ENCODE results near the gene DCP1A. TPM values are rescaled to one million over a fixed set of nuclear protein-coding genes. Genes with fewer than 3 reads are reported as not detected.

Gene DCP1A
- total RNA-seq, 4 donors from 2014 or later: 19.0 to 24.3 (median 20.6) TPM

DNA sequence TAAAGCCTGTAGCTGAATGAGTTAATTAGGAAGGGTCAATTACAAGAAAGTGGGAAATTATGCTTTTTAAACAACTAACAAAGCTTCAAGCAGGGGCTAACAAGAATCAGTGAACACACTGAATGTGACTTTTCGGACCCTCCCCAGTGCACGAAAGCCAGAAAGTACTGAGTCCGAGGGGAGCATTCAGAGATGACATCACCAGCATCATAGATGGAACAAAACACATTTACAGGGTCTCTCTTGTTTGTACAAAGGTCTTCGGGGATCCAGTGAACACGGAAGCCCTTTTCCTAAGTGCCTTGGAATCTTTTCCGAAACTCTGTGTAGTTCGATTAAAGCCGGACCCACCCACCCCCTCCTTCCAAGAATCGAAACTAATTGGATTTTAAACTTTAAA is 829 bp downstream of the DCP1A start:
- TF ChIP-seq, protein P1, sequence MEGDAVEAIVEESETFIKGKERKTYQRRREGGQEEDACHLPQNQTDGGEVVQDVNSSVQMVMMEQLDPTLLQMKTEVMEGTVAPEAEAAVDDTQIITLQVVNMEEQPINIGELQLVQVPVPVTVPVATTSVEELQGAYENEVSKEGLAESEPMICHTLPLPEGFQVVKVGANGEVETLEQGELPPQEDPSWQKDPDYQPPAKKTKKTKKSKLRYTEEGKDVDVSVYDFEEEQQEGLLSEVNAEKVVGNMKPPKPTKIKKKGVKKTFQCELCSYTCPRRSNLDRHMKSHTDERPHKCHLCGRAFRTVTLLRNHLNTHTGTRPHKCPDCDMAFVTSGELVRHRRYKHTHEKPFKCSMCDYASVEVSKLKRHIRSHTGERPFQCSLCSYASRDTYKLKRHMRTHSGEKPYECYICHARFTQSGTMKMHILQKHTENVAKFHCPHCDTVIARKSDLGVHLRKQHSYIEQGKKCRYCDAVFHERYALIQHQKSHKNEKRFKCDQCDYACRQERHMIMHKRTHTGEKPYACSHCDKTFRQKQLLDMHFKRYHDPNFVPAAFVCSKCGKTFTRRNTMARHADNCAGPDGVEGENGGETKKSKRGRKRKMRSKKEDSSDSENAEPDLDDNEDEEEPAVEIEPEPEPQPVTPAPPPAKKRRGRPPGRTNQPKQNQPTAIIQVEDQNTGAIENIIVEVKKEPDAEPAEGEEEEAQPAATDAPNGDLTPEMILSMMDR (IDR thresholded peaks at IDR 0.05; ENCODE audit: low read depth): no peak

GRCh38 chr3:53342353-53342752 is 5.0 kb downstream of the DCP1A start:
- TF ChIP-seq, protein P1 (IDR thresholded peaks at IDR 0.05; ENCODE audit: low read depth): no peak

GRCh38 chr3:53337167-53337940 is 10.0 kb downstream of the DCP1A start:
- TF ChIP-seq, protein P1 (IDR thresholded peaks at IDR 0.05; ENCODE audit: low read depth): no peak

GRCh38 chr3:53334742-53335141 is 12.6 kb downstream of the DCP1A start:
- TF ChIP-seq, protein P1 (IDR thresholded peaks at IDR 0.05; ENCODE audit: low read depth): no peak

- TF ChIP-seq, protein P1 (IDR thresholded peaks at IDR 0.05; ENCODE audit: low read depth): no peak
Observed at GRCh38 chr3:53331871-53332270, 15.5 kb downstream of the DCP1A start.

- TF ChIP-seq, protein P1 (IDR thresholded peaks at IDR 0.05; ENCODE audit: low read depth): no peak
Observed at GRCh38 chr3:53329897-53330296, 17.4 kb downstream of the DCP1A start.

DNA sequence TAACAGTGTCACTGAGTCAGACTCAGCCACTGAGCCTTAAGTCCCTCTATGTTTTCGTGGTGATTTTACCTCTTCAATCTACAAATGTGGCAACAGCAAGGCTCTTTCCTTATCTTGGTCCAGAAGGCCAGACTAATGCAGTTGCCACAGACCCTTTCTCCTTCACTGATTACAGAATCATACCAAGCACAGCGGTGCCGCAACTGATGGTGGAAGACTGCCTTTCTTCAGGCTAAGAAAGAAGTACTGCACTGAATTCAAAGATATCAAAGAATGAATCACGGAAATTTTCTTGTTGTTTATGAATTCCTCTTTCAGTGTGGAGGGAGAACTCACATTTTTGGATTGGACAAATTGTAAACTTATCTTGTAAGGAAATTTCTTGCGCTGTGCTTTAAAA is 18.6 kb downstream of the DCP1A start:
- TF ChIP-seq, protein P1 (IDR thresholded peaks at IDR 0.05; ENCODE audit: low read depth): no peak

All from subcutaneous adipose tissue (tissue), 4 donors.